ENCODE data around the gene CACNB4. TPM values are rescaled to one million over a fixed set of nuclear protein-coding genes. Genes with fewer than 3 reads are reported as not detected.

CACNB4 gene
- total and polyA plus RNA-seq, 9 of the 15 experiments (the other 6 are each of a cell fraction or from before 2014, with no cell fraction given), result 0.01 to 0.20 (median 0.04) TPM; not detected in 1

DNA sequence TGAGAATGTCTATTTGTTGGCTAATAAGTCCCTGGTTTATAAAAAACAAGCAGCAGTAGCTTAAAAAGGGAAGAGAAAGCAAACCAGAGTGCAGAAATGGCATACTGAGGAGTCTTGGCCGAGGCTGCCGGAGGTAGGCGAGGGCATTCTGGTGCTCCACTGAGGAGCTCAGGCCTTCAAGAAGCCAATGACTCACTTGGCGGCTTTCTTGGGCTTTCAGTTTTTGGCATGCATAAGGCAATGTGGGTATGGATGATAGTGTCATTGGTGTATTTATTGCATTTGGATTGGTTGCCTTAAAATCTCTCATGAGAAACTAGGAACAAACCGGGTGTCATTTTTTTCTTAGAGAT is 151.1 kb downstream of the CACNB4 start:
- H3K9ac ChIP-seq (ENCODE audit: insufficient read depth in 1 of 2, low read depth in 2 of 2, low read length in 2 of 2), result no peak overlapping the region
- ChIA-PET POLR2A (interaction anchor here (1.5 kb wide), 1 partner anchor 12 kb away, joined by 4 read pairs; no protein-coding TSS in a partner anchor), CTCF (ENCODE audit: low intra/inter-chr PET ratio) (no interaction called here)
- H3K79me2 ChIP-seq (ENCODE audit: control insufficient read depth, insufficient read depth, low read length), result no peaks in the 10 kb centered on the region
- no peak overlapping the region for H3K4me2 ChIP-seq (ENCODE audit: insufficient read depth, low read length)
- no peak overlapping the region for H3K4me3 ChIP-seq
- 8% methylated on average over 5 of the region's 5 CpGs for WGBS (ENCODE audit: insufficient coverage, low coverage, missing lambda C conversion rate)
- FAIRE-seq (no peak), DNase-seq (ENCODE audit: extremely low read depth in 1 of 4, low spot score in 3 of 4) (no peak), ATAC-seq (peak; percentile 30; the same call in 2 of the 3 replicates)
- no peak overlapping the region for H3K27ac ChIP-seq (ENCODE audit: extremely low read depth, low read depth, low read length)
- no peaks in the 10 kb centered on the region for H4K20me1 ChIP-seq (replicated peaks; ENCODE audit: control insufficient read depth, insufficient read depth, low read length)
- no peak overlapping the region for H2AFZ ChIP-seq (ENCODE audit: low read depth, low read length)
- intact Hi-C loops (cut with micrococcal nuclease), result no loop called here
- no peaks in the 10 kb centered on the region; a peak in 1 of 5 replicates for H3K4me1 ChIP-seq (replicated peaks in 1 of 2; ENCODE audit: control insufficient read depth in 2 of 2, insufficient read depth in 2 of 2, low read length in 2 of 2)
- no peaks in the 10 kb centered on the region; the same call in 1 of the 2 replicates for H3K9me3 ChIP-seq (replicated peaks; ENCODE audit: control insufficient read depth, insufficient read depth, low read depth, low read length)
- H3K36me3 ChIP-seq (ENCODE audit: control insufficient read depth, insufficient read depth, low read length), result no peaks in the 10 kb centered on the region
- peaks cover 4 to 5% of the 10 kb centered on the region in 2 experiments; a peak in 2 of 5 replicates for H3K27me3 ChIP-seq (ENCODE audit: control insufficient read depth in 2 of 2, insufficient read depth in 2 of 2, low read length in 2 of 2)
- in situ Hi-C loops (cut with MboI), result no loop called here
- TF ChIP-seq ESRRA (IDR thresholded peaks at IDR 0.05; ENCODE audit: borderline replicate concordance, low read depth), result no peak
- no peaks in the 10 kb centered on the region for H3K9me1 ChIP-seq (ENCODE audit: control insufficient read depth, insufficient read depth, low read length)
- BruUV-seq (replicated peaks), result no TSS peak

DNA sequence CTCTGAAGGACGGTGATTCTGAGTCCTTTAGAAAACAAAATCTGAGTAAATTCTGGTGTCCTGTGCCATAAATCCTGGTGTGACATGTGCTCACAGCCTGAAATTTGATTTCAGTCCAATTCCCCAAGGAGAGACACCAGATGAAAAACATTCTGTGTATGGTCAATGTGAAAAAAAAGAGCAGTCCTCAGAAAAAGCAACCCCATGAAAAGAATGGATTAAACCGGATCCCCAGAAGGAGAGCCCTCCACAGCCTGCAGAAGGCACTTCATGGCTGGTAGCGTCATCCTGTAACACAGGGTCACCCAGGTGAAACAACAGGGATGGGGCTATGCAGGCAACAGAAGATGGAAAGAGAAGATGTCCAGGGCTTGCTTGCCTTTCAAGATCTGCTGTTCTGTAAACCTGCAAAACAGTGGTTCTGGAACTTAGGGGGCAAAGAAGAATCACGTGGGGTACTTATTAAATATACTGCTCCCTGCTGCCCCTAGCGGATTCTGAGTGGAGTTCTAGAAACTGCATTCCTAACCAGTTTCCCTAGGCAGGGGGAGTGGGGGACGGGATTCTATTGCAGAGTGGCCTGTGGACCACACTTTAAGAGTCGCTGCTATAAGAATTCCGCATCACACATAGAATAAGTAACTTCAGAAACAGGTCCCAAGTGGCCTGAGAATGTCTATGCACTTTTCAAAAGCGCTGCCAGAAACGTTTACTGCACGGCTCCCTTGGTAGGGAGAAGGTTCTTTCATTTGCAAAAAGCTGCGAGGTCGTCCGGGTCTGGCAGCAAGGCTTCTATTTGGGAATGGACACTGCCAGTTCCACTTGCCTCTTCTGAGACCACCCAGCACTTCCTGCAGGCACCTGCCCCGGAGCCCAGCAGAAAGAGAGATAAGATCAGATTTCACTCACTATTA is 151.7 kb downstream of the CACNB4 start:
- POLR2A ChIA-PET, result interaction anchor here (1.5 kb wide), 1 partner anchor 12 kb away, joined by 4 read pairs; no protein-coding TSS in a partner anchor
- in situ Hi-C loops (cut with MboI), result no loop called here
- WGBS (ENCODE audit: insufficient coverage, low coverage, missing lambda C conversion rate), result 5% methylated on average over 15 of the region's 15 CpGs
- TF ChIP-seq MYC (IDR thresholded peaks at IDR 0.05; ENCODE audit: low read depth, low read length) (0 out of 2 replicates have a peak, but pooled peaks have one; percentile 14), MYC (CRISPR knock-in tag; IDR thresholded peaks at IDR 0.05; ENCODE audit: borderline replicate concordance, low read depth) (no peak), ZC3H8 (IDR thresholded peaks at IDR 0.05) (no peak), ZNF124 (CRISPR knock-in tag; IDR thresholded peaks at IDR 0.05) (no peak), EWSR1 (IDR thresholded peaks at IDR 0.05; ENCODE audit: borderline replicate concordance, low read depth, partially characterized antibody) (no peak), ZNF140 (CRISPR knock-in tag; IDR thresholded peaks at IDR 0.05) (no peak), MEIS2 (IDR thresholded peaks at IDR 0.05; ENCODE audit: partially characterized antibody) (peak; percentile 28), SREBF1 (IDR thresholded peaks at IDR 0.05; ENCODE audit: borderline replicate concordance, low read depth, low read length) (no peak)
- TF ChIP-seq, protein P1, sequence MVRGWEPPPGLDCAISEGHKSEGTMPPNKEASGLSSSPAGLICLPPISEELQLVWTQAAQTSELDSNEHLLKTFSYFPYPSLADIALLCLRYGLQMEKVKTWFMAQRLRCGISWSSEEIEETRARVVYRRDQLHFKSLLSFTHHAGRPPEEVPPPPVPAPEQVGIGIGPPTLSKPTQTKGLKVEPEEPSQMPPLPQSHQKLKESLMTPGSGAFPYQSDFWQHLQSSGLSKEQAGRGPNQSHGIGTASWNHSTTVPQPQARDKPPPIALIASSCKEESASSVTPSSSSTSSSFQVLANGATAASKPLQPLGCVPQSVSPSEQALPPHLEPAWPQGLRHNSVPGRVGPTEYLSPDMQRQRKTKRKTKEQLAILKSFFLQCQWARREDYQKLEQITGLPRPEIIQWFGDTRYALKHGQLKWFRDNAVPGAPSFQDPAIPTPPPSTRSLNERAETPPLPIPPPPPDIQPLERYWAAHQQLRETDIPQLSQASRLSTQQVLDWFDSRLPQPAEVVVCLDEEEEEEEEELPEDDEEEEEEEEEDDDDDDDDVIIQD (CRISPR knock-in tag; IDR thresholded peaks at IDR 0.05), result no peak
- TF ChIP-seq, protein P2, sequence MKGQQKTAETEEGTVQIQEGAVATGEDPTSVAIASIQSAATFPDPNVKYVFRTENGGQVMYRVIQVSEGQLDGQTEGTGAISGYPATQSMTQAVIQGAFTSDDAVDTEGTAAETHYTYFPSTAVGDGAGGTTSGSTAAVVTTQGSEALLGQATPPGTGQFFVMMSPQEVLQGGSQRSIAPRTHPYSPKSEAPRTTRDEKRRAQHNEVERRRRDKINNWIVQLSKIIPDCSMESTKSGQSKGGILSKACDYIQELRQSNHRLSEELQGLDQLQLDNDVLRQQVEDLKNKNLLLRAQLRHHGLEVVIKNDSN (CRISPR knock-in tag; IDR thresholded peaks at IDR 0.05), result peak; percentile 82

More for the DNA sequence above, 151.7 kb downstream of the CACNB4 start:
- H2AFZ ChIP-seq (ENCODE audit: low read depth, low read length), result peak overlapping the region; percentile 63; the same call in 1 of the 2 replicates
- no peaks in the 10 kb centered on the region; a peak in 1 of 5 replicates for H3K4me1 ChIP-seq (replicated peaks in 1 of 2; ENCODE audit: control insufficient read depth in 2 of 2, insufficient read depth in 2 of 2, low read length in 2 of 2)
- no peak overlapping the region for H3K4me3 ChIP-seq
- H4K20me1 ChIP-seq (replicated peaks; ENCODE audit: control insufficient read depth, insufficient read depth, low read length), result no peaks in the 10 kb centered on the region
- no peaks in the 10 kb centered on the region for H3K36me3 ChIP-seq (ENCODE audit: control insufficient read depth, insufficient read depth, low read length)
- H3K9me3 ChIP-seq (replicated peaks; ENCODE audit: control insufficient read depth, insufficient read depth, low read depth, low read length), result no peaks in the 10 kb centered on the region; the same call in 1 of the 2 replicates
- CTCF ChIA-PET (ENCODE audit: low intra/inter-chr PET ratio), result no interaction called here
- FAIRE-seq, result peak; percentile 57
- no TSS peak for BruUV-seq (replicated peaks)
- DNase-seq (ENCODE audit: extremely low read depth in 1 of 4, low spot score in 3 of 4), result peak; percentile 66 to 70 (median 69)
- no peak overlapping the region; the same call in 1 of the 2 replicates for H3K4me2 ChIP-seq (ENCODE audit: insufficient read depth, low read length)
- H3K9me1 ChIP-seq (ENCODE audit: control insufficient read depth, insufficient read depth, low read length), result no peaks in the 10 kb centered on the region
- H3K79me2 ChIP-seq (ENCODE audit: control insufficient read depth, insufficient read depth, low read length), result no peaks in the 10 kb centered on the region
- no peak overlapping the region for H3K27ac ChIP-seq (ENCODE audit: extremely low read depth, low read depth, low read length)
- H3K27me3 ChIP-seq (ENCODE audit: control insufficient read depth in 2 of 2, insufficient read depth in 2 of 2, low read length in 2 of 2), result peaks cover 0 to 2% of the 10 kb centered on the region in 2 experiments; a peak in 2 of 5 replicates
- peak; percentile 98 for ATAC-seq
- H3K9ac ChIP-seq (ENCODE audit: insufficient read depth in 1 of 2, low read depth in 2 of 2, low read length in 2 of 2), result no peak overlapping the region
- intact Hi-C loops (cut with micrococcal nuclease), result no loop called here

Data from K562 (cell line).